HG03558 (cell line): Measurements from ENCODE around the gene TSEN2.
"Not testable (repeated sequence)": the region's sequence is repeated elsewhere in the genome, so short reads cannot be mapped to it uniquely, and the experiment has no call there.

Source experiments
- ATAC-seq: cut with Tn5 transposase; IDR thresholded peaks from one replicate; pipeline ENCODE4 v1.9.1; 2021; ENCODE audit warnings: moderate number of reproducible peaks; ENCODE audit not compliant: unreplicated experiment; ENCODE audit errors: extremely low read depth

TSEN2 gene

GRCh38 chr3:12484198-12484982 is at the start of gene TSEN2:
TSEN2 (plus strand) TSS chr3:12484480; CDS start chr3:12489801, 5,321 bp downstream.
- ATAC-seq, result peak; percentile 89

DNA sequence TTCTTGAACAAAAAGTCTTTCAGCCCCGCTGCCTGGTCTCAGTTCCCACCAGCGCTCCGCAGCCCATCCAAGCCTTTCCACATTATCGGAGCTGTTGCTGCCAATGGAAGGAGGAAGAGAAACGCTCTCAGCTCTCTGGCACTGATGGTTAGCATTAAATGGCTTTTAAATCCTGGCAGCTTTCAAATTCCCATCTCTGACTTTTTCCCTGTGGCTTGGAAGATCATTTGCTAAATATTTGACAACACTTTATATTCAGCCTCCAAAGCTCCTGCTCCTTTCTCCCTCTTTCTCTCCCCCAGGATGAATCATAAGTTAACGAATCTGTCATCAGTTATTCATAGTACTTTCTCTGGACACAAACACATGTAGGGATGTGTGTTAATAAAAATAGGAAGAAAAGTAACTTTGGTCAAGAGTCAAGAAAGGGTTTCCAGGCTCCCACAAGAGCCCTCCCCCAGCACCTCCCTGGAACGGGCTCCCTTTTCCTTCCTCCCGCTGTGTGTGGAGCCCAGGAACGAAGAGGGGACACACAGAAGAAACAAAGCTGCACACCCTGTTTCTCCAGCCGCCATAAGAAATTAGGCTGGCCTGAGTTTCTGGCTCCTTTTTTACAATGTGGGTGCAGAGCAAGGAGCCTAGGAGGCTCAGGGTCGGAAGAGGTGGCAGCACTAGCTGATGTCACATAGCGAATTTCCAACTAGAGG is 47.6 kb upstream of the TSEN2 start:
- no peak for ATAC-seq

DNA sequence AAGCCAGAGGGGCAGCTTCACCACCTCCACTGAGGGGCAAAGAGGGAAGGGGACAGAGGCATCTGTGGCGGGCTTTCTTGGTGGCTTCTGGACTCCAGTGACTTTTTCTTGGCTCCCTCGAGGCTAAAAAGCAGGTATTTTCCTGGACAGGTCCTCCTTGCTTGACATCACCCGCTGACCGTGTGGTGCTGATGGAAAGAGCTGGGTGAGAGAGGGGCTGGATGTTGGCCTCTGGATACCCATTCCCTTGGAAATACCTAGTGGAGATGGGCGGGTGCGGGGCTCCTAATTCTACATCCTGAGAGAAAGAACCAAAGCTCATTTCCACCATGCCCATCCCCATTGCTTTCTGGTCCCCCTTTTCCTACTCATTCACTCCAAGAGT is 47.1 kb upstream of the TSEN2 start:
- ATAC-seq, result no peak

DNA sequence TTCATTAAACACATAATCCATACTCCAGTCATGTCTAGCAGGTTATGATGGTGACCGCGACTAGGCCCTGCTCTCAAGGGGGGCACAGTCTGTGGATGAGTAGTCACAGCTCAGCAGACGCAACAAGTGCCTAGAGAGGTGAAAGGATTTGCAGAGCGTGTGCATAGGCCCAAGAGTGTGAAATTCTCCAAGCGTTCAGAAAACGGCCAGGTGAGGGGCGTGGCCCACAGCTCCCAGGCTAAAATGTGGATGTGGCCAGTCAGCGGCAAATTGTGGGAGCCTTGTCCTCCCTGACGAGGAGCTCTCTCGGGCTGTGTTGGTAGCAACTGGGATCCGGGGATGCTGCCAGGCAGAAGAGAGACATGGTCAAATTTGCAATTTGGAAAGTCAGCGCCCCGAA is 46.4 kb upstream of the TSEN2 start:
- ATAC-seq, result no peak

GRCh38 chr3:12438318-12438717 is 46.0 kb upstream of the TSEN2 start:
- no peak for ATAC-seq

- no peak for ATAC-seq
Observed at GRCh38 chr3:12439161-12439940, 44.9 kb upstream of the TSEN2 start.

- no peak for ATAC-seq
Observed at GRCh38 chr3:12440927-12441714, 43.2 kb upstream of the TSEN2 start.

GRCh38 chr3:12442654-12443501 is 41.4 kb upstream of the TSEN2 start:
- no peak for ATAC-seq

DNA sequence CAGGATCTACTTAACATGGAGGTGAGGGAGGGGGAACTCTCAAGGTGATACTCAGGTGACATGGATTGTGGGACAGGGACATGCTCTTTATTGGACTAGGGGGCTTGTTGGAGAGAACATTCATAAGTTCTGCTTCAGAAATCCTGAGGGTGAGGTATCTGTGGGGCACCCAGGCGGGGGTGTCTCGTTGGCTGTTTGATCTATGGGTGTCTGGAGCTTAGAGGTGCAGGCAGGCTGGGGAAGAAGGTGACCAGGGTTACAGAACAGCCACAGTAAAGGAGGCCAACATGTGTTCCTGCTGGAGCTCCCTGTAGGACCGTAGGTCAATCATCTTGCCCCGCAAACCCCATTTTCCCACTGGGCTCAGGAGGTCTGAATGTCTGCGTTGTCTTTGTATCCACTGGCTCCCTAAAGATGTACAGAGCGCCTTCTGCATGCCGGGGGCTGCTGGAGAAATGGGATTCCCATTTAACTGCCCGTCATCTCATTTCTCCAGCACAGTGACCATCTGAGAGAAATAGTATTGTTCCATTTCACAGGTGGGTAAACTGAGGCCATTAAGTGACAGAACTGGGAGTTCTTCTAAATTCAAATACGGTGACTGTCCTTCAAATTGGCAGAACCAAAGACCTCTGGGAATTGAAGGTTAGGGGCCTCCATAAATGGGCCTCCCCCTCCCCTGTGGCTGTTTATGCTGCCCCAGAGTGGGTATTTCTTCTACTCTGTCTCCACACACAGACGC is 40.3 kb upstream of the TSEN2 start:
- ATAC-seq, result no peak

DNA sequence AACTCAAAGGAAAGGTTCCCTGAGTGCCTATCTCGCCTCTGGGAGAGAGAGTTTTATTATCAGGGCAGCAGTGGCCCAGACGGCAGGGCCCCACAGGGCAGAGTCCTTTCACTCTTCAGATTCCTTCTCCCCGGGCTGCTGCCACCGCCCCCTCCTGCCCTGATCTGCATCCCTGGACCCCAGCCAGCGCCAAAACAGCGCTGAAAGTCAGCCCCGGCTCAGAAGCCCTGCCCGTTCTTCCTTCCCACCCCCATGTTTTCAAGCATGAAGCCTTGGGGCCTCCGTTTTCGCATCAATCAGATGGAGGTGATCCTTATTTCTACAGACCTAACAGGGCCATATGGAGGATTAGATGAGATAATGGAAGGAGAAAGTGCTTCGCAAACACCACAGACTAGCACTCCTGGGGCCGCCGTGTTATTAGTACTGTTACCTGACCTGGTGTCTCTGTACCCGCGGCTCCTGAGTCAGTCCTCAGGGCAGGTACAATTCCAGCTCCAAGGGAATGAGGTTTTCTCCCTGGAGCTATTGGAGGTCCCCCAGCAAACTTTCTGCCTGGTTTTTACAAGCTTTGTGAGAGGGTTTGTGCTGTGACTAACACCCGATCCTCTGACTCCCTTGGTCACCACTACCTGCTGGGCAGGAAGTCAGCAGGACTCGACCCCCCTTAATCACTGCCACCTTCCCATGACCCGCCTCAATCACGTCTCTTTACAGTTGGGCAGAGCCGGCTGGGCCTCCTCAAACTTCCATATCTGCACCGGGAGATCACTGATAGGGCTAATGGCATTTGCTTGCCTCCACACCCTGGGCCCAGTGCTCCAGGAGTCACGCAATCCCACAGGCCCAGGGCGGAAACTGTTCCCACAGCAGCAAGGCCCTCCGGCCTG is 39.5 kb upstream of the TSEN2 start:
- no peak for ATAC-seq

GRCh38 chr3:12445523-12446240 is 38.6 kb upstream of the TSEN2 start:
- no peak for ATAC-seq

DNA sequence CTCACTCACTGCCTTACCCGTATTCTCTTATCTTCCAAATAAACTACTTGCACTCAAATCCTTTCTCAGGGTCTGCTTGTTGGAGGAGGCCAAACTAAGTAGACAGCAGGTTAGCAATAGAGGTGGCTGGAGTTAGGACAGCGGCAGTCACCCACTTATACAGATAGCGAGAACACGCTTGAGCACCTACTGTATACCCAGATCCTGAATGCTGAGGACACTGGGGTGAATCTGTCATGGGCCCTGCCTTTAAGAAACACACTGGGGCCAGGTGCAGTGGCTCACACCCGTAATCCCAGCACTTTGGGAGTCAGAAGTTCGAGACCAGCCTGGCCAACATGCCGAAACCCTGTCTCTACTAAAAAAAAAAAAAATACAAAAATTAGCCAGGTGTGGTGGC is 38.0 kb upstream of the TSEN2 start:
- ATAC-seq, result no peak

DNA sequence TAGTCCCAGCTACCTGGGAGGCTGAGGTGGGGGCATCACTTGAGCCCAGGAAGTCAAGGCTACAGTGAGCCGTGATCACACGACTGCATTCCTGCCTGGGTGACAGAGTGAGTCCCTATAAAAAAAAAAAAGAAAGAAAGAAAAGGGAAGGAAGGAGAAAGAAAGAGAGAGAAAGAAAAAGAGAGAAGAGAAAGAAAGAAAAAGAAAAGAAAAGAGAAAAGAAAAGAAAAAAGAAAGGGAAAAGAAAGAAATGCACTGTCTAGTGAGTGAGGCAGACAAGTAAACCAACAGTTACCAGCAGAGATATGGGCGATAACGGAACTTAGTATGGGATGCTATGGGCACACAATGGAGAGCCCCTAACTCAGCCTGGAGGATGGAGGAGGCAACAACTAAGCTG is 37.2 kb upstream of the TSEN2 start:
- no peak for ATAC-seq

- not testable (repeated sequence) for ATAC-seq
Observed at GRCh38 chr3:12448404-12449202, 35.7 kb upstream of the TSEN2 start.

DNA sequence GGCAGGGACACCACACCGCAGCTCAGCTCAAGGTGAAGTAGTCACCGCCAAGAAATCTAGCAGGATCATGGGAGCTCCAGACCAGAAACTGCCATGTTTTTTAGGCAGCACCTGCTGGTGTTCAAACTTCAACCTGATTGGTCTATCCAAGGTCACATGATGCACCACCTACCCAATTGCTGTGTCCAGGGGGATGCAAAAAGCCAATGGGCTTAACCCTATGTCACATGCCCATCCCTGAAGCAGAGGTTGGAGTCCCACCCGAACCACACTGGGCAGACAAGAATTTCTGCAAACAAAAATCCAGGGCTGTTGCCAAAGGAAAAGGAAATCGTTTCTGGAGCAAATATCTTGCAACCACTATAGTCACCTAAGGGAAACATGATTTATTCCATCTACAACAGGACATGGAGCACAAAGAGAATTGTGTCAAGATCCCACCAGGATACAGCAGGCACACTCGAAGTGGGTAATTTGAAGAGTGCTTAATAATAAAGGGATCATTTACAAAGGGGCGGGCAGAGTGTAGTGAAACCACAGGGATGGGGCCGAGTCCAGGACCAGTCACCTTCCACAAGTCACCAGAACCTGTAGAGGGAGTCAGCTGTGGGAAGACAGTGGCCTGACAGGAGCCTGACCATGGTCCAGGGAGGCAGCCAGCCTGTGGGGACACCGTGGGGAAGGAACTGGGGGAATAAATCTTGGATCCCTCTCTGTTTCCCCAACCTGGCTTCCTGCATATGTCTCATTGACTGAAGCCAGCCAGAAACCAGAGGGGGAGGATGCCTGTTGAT is 34.2 kb upstream of the TSEN2 start:
- ATAC-seq, result no peak

DNA sequence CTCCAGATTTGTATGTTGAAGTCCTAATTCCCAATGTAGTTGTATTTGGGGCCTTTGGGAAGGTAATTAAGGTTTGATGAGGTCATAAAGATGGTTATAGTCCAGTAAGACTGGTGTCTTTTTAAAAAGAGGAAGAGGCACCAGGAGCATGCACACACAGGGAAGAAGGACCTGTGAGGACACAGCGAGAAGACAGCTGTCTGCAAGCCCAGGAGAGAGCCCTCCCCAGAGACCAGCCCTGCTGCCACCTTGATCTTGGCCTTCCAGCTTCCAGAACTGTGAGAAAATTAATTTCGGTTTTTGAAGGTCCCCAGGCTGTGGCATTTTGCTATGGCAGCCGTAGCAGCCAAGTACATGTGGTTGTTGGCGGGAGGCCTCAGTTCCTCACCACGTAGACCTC is 32.8 kb upstream of the TSEN2 start:
- no peak for ATAC-seq
